ENCODE measurements around the gene ANKRD39. TPM values are rescaled to one million over a fixed set of nuclear protein-coding genes. Genes with fewer than 3 reads are reported as not detected.

ANKRD39 gene
- total RNA-seq, 1 experiment from 2014 or later, result 24.4 TPM

DNA sequence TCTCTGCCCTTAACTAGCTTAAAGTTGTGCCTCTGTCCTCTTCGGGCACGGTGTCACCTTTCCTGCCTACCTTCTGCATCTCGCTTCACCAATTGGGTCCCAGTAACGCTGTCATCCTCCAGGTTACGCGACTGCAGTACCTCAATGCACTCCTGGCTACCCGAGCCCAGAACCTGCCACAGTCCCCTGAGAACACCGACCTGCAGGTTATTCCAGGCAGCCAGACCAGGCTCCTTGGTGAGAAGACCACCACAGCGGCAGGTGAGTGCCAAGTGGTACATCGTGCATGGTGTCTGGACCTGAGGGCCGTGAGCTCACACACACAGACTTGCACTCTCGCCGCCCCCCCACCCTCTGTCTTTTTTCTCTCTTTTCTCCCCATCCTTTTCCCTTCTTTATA is 28.9 kb downstream of the ANKRD39 start:
- H3K36me3 ChIP-seq (ENCODE audit: control insufficient read depth, insufficient read depth, low read length), result peaks cover 3% of the 10 kb centered on the region
- no peaks in the 10 kb centered on the region for H3K27me3 ChIP-seq (ENCODE audit: control insufficient read depth, insufficient read depth, low read length)
- ATAC-seq (no peak), DNase-seq (ENCODE audit: low read depth, low spot score) (no peak)
- intact Hi-C loops (cut with micrococcal nuclease; ENCODE audit: unreplicated experiment) (no loop called here), in situ Hi-C loops (cut with HindIII; ENCODE audit: low pct_unique_long_range_greater_than_20kb, low sequenced_read_pairs) (no loop called here)
- TF ChIP-seq, protein P1, sequence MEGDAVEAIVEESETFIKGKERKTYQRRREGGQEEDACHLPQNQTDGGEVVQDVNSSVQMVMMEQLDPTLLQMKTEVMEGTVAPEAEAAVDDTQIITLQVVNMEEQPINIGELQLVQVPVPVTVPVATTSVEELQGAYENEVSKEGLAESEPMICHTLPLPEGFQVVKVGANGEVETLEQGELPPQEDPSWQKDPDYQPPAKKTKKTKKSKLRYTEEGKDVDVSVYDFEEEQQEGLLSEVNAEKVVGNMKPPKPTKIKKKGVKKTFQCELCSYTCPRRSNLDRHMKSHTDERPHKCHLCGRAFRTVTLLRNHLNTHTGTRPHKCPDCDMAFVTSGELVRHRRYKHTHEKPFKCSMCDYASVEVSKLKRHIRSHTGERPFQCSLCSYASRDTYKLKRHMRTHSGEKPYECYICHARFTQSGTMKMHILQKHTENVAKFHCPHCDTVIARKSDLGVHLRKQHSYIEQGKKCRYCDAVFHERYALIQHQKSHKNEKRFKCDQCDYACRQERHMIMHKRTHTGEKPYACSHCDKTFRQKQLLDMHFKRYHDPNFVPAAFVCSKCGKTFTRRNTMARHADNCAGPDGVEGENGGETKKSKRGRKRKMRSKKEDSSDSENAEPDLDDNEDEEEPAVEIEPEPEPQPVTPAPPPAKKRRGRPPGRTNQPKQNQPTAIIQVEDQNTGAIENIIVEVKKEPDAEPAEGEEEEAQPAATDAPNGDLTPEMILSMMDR (IDR thresholded peaks at IDR 0.05), result no peak
- no peak for TF ChIP-seq TCF7L2 (IDR thresholded peaks at IDR 0.05; ENCODE audit: low read depth, low read length)
- TF ChIP-seq POLR2AphosphoS5 (IDR thresholded peaks at IDR 0.05; ENCODE audit: low read depth, low read length), result no peak
- TF ChIP-seq, protein P2, sequence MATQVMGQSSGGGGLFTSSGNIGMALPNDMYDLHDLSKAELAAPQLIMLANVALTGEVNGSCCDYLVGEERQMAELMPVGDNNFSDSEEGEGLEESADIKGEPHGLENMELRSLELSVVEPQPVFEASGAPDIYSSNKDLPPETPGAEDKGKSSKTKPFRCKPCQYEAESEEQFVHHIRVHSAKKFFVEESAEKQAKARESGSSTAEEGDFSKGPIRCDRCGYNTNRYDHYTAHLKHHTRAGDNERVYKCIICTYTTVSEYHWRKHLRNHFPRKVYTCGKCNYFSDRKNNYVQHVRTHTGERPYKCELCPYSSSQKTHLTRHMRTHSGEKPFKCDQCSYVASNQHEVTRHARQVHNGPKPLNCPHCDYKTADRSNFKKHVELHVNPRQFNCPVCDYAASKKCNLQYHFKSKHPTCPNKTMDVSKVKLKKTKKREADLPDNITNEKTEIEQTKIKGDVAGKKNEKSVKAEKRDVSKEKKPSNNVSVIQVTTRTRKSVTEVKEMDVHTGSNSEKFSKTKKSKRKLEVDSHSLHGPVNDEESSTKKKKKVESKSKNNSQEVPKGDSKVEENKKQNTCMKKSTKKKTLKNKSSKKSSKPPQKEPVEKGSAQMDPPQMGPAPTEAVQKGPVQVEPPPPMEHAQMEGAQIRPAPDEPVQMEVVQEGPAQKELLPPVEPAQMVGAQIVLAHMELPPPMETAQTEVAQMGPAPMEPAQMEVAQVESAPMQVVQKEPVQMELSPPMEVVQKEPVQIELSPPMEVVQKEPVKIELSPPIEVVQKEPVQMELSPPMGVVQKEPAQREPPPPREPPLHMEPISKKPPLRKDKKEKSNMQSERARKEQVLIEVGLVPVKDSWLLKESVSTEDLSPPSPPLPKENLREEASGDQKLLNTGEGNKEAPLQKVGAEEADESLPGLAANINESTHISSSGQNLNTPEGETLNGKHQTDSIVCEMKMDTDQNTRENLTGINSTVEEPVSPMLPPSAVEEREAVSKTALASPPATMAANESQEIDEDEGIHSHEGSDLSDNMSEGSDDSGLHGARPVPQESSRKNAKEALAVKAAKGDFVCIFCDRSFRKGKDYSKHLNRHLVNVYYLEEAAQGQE (IDR thresholded peaks at IDR 0.05; ENCODE audit: insufficient read depth in 1 of 2, low read depth in 2 of 2, low read length in 1 of 2), result no peak
- no peak for TF ChIP-seq SIN3A (IDR thresholded peaks at IDR 0.05; ENCODE audit: borderline replicate concordance, insufficient read depth, low read depth, low read length)
- no peak overlapping the region for H3K4me3 ChIP-seq (ENCODE audit: low read depth in 2 of 2, low read length in 2 of 2)
- no peak overlapping the region for H3K27ac ChIP-seq (ENCODE audit: low read length)
- H3K4me1 ChIP-seq (ENCODE audit: control insufficient read depth, insufficient read depth, low read length), result peaks cover 7% of the 10 kb centered on the region
- POLR2A ChIA-PET, result interaction anchor here (0.7 kb wide), 1 partner anchor 161 kb away, joined by 5 read pairs; no protein-coding TSS in a partner anchor
- H3K9me3 ChIP-seq (ENCODE audit: control insufficient read depth, insufficient read depth, low read depth, low read length), result no peaks in the 10 kb centered on the region
- CTCF ChIA-PET, result no interaction called here
- BruUV-seq (replicated peaks), result no TSS peak

DNA sequence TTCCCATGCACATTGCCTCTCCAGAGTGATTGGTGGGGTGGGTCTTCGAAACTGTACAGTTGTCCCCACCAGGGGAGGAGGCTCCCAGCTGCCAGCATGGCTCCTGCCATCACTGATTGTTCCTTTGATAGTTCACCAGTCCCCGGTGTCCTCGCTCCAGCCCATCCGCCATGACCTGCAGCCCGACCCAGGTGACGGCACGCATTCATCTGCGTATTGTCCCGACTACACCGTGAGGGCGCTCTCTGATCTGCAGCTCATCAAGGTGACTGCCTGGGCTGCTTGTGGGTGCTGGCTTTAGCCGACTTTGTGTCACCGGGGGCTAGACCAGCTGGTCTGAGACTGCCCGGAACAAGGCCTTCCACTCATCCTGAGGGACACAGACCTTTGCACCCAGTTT is 29.4 kb downstream of the ANKRD39 start:
- in situ Hi-C loops (cut with HindIII; ENCODE audit: low pct_unique_long_range_greater_than_20kb, low sequenced_read_pairs), result no loop called here
- ChIA-PET POLR2A (no interaction called here), CTCF (no interaction called here)

More for the DNA sequence above, 29.4 kb downstream of the ANKRD39 start:
- H3K4me1 ChIP-seq (ENCODE audit: control insufficient read depth, insufficient read depth, low read length), result peaks cover 11% of the 10 kb centered on the region
- H3K36me3 ChIP-seq (ENCODE audit: control insufficient read depth, insufficient read depth, low read length), result peaks cover 3% of the 10 kb centered on the region
- ATAC-seq (no peak), DNase-seq (ENCODE audit: low read depth, low spot score) (no peak)
- no peaks in the 10 kb centered on the region for H3K9me3 ChIP-seq (ENCODE audit: control insufficient read depth, insufficient read depth, low read depth, low read length)
- TF ChIP-seq, protein P2 (IDR thresholded peaks at IDR 0.05; ENCODE audit: insufficient read depth in 1 of 2, low read depth in 2 of 2, low read length in 1 of 2), result no peak
- TF ChIP-seq POLR2AphosphoS5 (IDR thresholded peaks at IDR 0.05; ENCODE audit: low read depth, low read length), result no peak
- TF ChIP-seq TCF7L2 (IDR thresholded peaks at IDR 0.05; ENCODE audit: low read depth, low read length), result no peak
- TF ChIP-seq, protein P1 (IDR thresholded peaks at IDR 0.05), result no peak
- TF ChIP-seq SIN3A (IDR thresholded peaks at IDR 0.05; ENCODE audit: borderline replicate concordance, insufficient read depth, low read depth, low read length), result no peak
- H3K27ac ChIP-seq (ENCODE audit: low read length), result no peak overlapping the region
- no TSS peak for BruUV-seq (replicated peaks)
- H3K27me3 ChIP-seq (ENCODE audit: control insufficient read depth, insufficient read depth, low read length), result no peaks in the 10 kb centered on the region
- intact Hi-C loops (cut with micrococcal nuclease; ENCODE audit: unreplicated experiment), result no loop called here
- no peak overlapping the region for H3K4me3 ChIP-seq (ENCODE audit: low read depth in 2 of 2, low read length in 2 of 2)
